ENCODE measurements around the gene FBXO39. TPM values are rescaled to one million over a fixed set of nuclear protein-coding genes. Genes with fewer than 3 reads are reported as not detected.

The FBXO39 gene
- total RNA-seq, 1 donor from 2014 or later, result not detected

- peaks cover 13% of the 10 kb centered on the region for H3K4me1 Mint-ChIP-seq (ENCODE audit: low read depth)
- no peak overlapping the region for H3K27ac Mint-ChIP-seq
- no peak overlapping the region for H3K4me3 Mint-ChIP-seq (ENCODE audit: low read depth)
- H3K9me3 Mint-ChIP-seq (ENCODE audit: low read depth), result peaks cover 5% of the 10 kb centered on the region
- no peak for TF ChIP-seq CTCF (IDR thresholded peaks at IDR 0.05; ENCODE audit: unreplicated experiment)
- no peak for DNase-seq (ENCODE audit: low spot score, unreplicated experiment)
- peaks cover under 1% of the 10 kb centered on the region for H3K27me3 Mint-ChIP-seq
- no peaks in the 10 kb centered on the region for H3K36me3 Mint-ChIP-seq (ENCODE audit: insufficient read depth)
These were observed 11.2 kb downstream of the FBXO39 start for GRCh38 chr17:6787081-6787693.

GRCh38 chr17:6789146-6789545 lies 13.1 kb downstream of the FBXO39 start:
- DNase-seq (ENCODE audit: low spot score, unreplicated experiment), result no peak
- Mint-ChIP-seq H3K27me3 (peaks cover 5% of the 10 kb centered on the region), H3K4me3 (ENCODE audit: low read depth) (no peak overlapping the region), H3K9me3 (ENCODE audit: low read depth) (peaks cover 5% of the 10 kb centered on the region), H3K36me3 (ENCODE audit: insufficient read depth) (no peaks in the 10 kb centered on the region), H3K4me1 (ENCODE audit: low read depth) (peaks cover 13% of the 10 kb centered on the region), H3K27ac (no peak overlapping the region)
- TF ChIP-seq CTCF (IDR thresholded peaks at IDR 0.05; ENCODE audit: unreplicated experiment), result no peak

GRCh38 chr17:6793748-6794493 lies 17.9 kb downstream of the FBXO39 start:
- no peak overlapping the region for H3K27ac Mint-ChIP-seq
- TF ChIP-seq CTCF (IDR thresholded peaks at IDR 0.05; ENCODE audit: unreplicated experiment), result no peak
- H3K4me3 Mint-ChIP-seq (ENCODE audit: low read depth), result no peak overlapping the region
- H3K36me3 Mint-ChIP-seq (ENCODE audit: insufficient read depth), result no peaks in the 10 kb centered on the region
- no peak for DNase-seq (ENCODE audit: low spot score, unreplicated experiment)
- H3K27me3 Mint-ChIP-seq, result peaks cover 11% of the 10 kb centered on the region
- H3K9me3 Mint-ChIP-seq (ENCODE audit: low read depth), result no peaks in the 10 kb centered on the region
- H3K4me1 Mint-ChIP-seq (ENCODE audit: low read depth), result peaks cover 17% of the 10 kb centered on the region

GRCh38 chr17:6796017-6796886 lies 20.2 kb downstream of the FBXO39 start:
- H3K27me3 Mint-ChIP-seq, result peaks cover 12% of the 10 kb centered on the region
- H3K27ac Mint-ChIP-seq, result peak overlapping the region; percentile 60
- peak overlapping the region; percentile 4 for H3K4me3 Mint-ChIP-seq (ENCODE audit: low read depth)
- no peak for TF ChIP-seq CTCF (IDR thresholded peaks at IDR 0.05; ENCODE audit: unreplicated experiment)
- no peak for DNase-seq (ENCODE audit: low spot score, unreplicated experiment)
- H3K4me1 Mint-ChIP-seq (ENCODE audit: low read depth), result peaks cover 17% of the 10 kb centered on the region
- H3K36me3 Mint-ChIP-seq (ENCODE audit: insufficient read depth), result no peaks in the 10 kb centered on the region
- H3K9me3 Mint-ChIP-seq (ENCODE audit: low read depth), result no peaks in the 10 kb centered on the region

GRCh38 chr17:6796887-6797490 lies 21.0 kb downstream of the FBXO39 start:
- Mint-ChIP-seq H3K9me3 (ENCODE audit: low read depth) (no peaks in the 10 kb centered on the region), H3K4me1 (ENCODE audit: low read depth) (peaks cover 17% of the 10 kb centered on the region), H3K27ac (no peak overlapping the region), H3K36me3 (ENCODE audit: insufficient read depth) (no peaks in the 10 kb centered on the region), H3K4me3 (ENCODE audit: low read depth) (no peak overlapping the region), H3K27me3 (peaks cover 12% of the 10 kb centered on the region)
- DNase-seq (ENCODE audit: low spot score, unreplicated experiment), result no peak
- TF ChIP-seq CTCF (IDR thresholded peaks at IDR 0.05; ENCODE audit: unreplicated experiment), result no peak

Data from progenitor cell of endocrine pancreas (in vitro differentiated cells).